ENCODE measurements around the gene DNM2.
A peak's percentile ranks its signal among the peaks of the same experiment; 100 is the strongest.
"Not testable (repeated sequence)": the region's sequence is repeated elsewhere in the genome, so short reads cannot be mapped to it uniquely, and the experiment has no call there.

The DNM2 gene

GRCh38 chr19:10831987-10832938 lies 114.4 kb downstream of the DNM2 start:
- DNase-seq (ENCODE audit: low read depth in 2 of 3, low spot score in 2 of 3) = no peak

DNA sequence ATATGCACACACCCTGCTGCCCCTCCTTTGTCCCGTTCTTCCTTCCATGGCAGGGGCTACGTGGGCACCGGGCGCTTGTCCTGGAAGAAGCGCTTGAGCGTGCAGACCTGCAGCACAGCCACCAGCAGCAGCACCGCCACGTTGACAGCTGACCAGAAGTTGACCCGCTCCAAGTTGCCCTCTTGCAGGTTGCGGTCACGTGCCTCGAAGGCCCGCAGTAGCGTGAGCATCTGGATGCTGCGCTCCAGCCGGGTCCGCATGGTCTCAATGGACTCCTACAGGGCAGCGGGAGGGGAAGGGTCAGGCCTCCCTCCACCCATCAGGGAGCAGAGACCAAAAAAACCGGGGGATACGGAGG lies 115.0 kb downstream of the DNM2 start:
- DNase-seq (ENCODE audit: low read depth in 2 of 3, low spot score in 2 of 3) = no peak

DNA sequence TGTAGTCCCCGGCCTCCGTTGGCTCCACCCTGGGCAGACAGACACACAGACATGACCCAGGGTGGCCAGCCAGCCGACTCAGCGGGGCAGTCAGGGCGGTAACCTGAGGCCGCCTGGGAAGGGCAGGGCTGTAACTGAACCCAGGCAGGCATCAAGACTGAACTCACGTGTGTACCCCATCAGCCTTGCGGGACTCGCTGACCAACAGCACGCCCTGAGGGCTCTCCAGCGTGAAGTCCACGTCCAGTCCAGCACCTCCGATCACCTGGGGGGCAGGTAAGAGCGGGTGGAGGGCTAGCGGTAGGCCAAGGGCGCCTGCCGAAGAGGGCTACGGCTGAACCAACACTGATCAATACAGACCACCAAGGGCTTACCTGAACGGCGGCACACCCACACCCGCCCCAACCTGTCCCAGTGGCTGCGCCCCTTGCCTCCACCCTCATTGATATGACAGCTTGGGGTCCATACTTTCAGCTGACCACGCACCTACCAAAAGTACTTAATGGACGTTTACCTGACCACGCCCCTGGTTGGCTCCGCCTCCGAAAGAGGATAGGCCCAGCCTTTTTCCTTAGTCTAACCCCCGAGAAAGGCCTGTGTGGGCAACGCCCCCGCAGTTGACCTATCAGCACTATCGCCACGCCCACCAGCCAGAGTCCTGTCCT lies 117.3 kb downstream of the DNM2 start:
- DNase-seq (ENCODE audit: low read depth in 2 of 3, low spot score in 2 of 3) = no peak

GRCh38 chr19:10835754-10836478 lies 118.0 kb downstream of the DNM2 start, which contains the start of gene TMED1:
TSS of gene TMED1 (minus strand) at chr19:10836212. CDS start at chr19:10836191, 21 bp downstream.
- peak; percentile 88 to 96 (median 95) for DNase-seq (ENCODE audit: low read depth in 2 of 3, low spot score in 2 of 3)

- peak in 2 of 3 experiments; percentile 63 to 81 for DNase-seq (ENCODE audit: low read depth in 2 of 3, low spot score in 2 of 3)
These were observed 118.8 kb downstream of the DNM2 start for GRCh38 chr19:10836479-10837330.

GRCh38 chr19:10837649-10838048 lies 119.8 kb downstream of the DNM2 start:
- DNase-seq (ENCODE audit: low read depth in 2 of 3, low spot score in 2 of 3) = not testable (repeated sequence)

- DNase-seq (ENCODE audit: low read depth in 2 of 3, low spot score in 2 of 3) = no peak
These were observed 120.5 kb downstream of the DNM2 start for GRCh38 chr19:10838377-10838776.

DNA sequence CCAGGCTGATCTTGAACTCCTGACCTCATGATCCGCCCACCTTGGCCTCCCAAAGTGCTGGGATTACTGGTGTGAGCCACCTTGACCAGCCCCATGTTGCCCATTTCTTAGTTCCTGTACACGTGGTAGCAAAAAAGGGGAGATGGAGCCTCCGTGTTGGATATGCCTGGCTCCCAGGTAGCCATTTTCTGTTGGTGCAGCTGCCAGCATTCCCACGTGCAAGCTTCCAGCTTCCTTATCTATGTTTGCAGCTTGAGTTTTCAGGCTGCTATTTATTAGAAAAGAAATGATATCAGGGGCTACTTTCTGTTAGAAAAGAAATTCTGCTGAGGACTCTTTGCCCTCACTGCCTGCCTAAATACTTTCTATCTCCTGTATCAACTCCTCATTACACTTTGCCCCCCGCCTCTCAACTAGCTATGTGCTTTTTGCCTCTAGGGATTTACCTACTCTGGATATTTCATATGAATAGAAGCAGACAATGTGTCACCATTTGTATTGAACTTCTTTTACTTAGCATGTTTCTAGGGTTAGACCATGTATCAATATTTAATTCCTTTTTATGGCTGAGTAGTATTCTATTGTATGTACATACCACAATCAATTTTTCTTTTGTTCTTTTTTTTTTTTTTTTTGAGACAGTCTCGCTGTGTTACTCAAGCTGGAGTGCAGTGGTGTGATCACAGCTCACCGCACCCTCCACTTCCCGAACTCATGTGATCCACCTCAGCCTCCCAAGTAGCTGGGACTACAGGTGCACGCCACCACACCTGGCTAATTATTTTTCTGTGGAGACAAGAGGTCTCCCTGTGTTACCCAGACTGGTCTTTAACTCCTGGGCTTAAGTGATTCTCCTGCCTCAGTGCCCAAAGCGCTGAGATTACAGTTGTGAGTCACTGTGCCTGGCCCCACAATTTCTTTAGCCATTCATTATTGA lies 121.5 kb downstream of the DNM2 start:
- no peak for DNase-seq (ENCODE audit: low read depth in 2 of 3, low spot score in 2 of 3)

DNA sequence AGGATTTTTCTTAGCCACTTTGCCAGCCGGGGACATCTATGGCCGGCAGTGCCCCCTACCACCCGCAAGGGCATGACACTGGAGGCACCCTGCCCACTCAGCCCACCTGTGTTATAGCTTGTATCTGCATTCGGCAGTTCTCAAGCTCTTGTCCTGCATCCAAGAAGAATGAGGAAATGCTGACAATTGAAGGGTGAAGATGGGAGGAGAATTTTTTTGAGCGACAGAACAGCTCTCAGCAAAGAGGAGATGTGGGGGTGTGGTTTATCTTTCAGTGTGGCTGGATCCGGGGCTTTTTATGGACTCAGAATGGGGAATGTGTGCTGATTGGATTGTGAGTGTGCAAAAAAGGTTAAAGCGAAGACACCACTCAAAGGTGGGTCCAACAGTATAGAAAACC lies 124.9 kb downstream of the DNM2 start:
- no peak for DNase-seq (ENCODE audit: low read depth in 2 of 3, low spot score in 2 of 3)

GRCh38 chr19:10846500-10847202 lies 128.8 kb downstream of the DNM2 start:
- no peak for DNase-seq (ENCODE audit: low read depth in 2 of 3, low spot score in 2 of 3)

DNA sequence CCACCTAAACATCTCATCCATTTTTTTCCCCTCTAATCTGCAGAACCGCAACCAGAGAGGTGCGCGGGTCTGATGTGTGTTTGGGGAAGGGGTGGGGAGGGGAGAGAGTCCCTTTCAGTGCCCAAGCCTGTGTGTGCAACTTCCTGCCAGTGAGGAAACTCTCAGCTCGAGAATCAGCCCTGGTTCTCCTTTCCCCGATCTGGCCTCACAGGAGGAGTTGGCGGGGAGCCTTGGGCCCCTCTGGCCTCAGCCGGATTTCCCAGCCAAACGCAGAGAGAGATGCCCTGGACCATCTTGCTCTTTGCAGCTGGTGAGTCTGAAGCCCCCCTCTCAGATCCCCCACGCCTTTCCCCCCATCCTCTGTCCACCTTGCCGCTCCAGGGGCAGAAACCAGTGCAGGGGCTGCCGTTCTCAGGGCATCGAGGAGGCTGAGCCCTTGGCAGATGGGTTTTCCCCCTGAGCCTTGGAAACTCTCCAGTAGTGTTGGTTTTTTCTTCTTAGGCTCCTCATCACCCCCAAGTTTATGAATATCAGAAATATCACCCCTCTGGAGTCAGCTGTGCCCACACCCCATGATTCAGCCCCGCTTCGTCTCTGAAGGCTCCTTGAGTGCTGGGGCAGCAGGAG lies 130.5 kb downstream of the DNM2 start, which contains the start of gene C19orf38:
TSS of gene C19orf38 (plus strand) at position 186 of the 627 bp plus-strand sequence. CDS start at position 280, 94 bp downstream.
- no peak for DNase-seq (ENCODE audit: low read depth in 2 of 3, low spot score in 2 of 3)

GRCh38 chr19:10850631-10851030 lies 132.8 kb downstream of the DNM2 start:
- no peak for DNase-seq (ENCODE audit: low read depth in 2 of 3, low spot score in 2 of 3)

GRCh38 chr19:10852098-10852800 lies 134.4 kb downstream of the DNM2 start:
- no peak for DNase-seq (ENCODE audit: low read depth in 2 of 3, low spot score in 2 of 3)

GRCh38 chr19:10852941-10853340 lies 135.1 kb downstream of the DNM2 start:
- DNase-seq (ENCODE audit: low read depth in 2 of 3, low spot score in 2 of 3) = no peak

DNA sequence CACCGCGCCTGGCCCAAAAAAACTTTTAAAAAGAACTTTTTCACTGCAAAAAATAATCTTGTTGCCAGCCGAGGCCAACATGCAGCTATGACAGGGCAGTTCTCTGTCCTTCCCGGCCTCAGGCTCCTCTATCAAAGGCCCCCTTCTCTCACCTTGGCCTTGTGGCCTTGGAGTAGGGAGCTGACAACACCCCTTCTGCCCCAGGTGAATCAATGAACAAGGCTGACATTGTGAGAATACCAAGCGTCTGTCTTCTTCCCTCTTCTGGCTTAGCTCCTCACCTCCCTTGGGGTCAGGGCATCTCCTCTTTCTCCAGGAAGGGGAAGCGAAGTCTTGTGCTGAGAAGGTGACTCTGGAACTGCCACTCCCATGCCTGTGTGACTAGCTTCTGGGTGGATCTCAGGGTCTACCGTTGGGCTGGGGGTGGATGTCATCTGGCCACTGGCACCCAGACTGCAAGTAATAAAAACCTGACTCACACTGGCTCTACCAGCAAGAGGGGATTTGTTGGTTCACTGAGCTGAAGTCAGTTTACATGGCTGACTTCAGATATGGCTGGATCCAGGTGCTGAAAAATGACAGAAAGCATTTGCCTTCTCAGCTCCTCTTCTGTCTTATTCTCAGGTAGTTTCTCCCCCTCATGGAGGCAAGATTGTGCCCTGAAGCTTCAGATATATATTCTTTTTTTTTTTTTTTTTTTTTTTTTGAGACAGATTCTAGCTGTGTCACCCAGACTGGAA lies 136.6 kb downstream of the DNM2 start:
- DNase-seq (ENCODE audit: low read depth in 2 of 3, low spot score in 2 of 3) = no peak

GRCh38 chr19:10855879-10856522 lies 138.1 kb downstream of the DNM2 start:
- DNase-seq (ENCODE audit: low read depth in 2 of 3, low spot score in 2 of 3) = no peak
